PC-3 (cell line): ENCODE measurements around the gene MBOAT1.

Source experiments
- EZH2 ChIP-seq: fragments of 300-600 bp; sonication (generic); IDR thresholded peaks from one replicate; pipeline ENCODE4 v1.6.1; 2017; ENCODE audit warnings: antibody characterized with exemption, mild to moderate bottlenecking, low read length; ENCODE audit not compliant: unreplicated experiment
- EZH2phosphoT487 ChIP-seq: fragments of 300-600 bp; sonication (generic); IDR thresholded peaks from 2 replicates; pipeline ENCODE4 v1.6.1; 2018; ENCODE audit warnings: mild to moderate bottlenecking, antibody characterized with exemption, low read length, borderline replicate concordance
- TF ChIP-seq, protein P1 (sequence below): fragments of 300-600 bp; sonication (generic); conservative IDR thresholded peaks from 2 replicates; pipeline ENCODE4 v1.5.1; 2017; ENCODE audit warnings: antibody characterized with exemption, low read depth, mild to moderate bottlenecking, low read length

DNA sequence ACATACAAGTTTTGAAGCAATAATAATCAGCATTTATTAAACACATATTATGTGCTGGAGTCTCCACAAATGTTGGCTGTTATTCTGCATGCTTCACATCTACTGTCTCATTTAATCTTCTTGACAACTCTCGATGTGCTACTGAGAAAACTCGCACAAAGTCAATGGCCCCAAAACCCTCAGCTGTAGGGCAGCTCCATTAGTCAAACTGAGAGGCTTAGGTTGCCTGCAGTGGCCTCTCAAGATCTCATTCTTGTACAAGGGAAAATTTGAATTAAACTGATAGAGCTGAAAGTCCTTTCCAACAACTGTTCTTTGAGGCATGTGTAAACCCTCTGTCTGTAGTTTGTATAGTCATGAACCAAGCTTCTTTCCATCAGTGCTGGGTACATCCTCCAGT, 49.8 kb downstream of the MBOAT1 start:
- TF ChIP-seq, protein P1, sequence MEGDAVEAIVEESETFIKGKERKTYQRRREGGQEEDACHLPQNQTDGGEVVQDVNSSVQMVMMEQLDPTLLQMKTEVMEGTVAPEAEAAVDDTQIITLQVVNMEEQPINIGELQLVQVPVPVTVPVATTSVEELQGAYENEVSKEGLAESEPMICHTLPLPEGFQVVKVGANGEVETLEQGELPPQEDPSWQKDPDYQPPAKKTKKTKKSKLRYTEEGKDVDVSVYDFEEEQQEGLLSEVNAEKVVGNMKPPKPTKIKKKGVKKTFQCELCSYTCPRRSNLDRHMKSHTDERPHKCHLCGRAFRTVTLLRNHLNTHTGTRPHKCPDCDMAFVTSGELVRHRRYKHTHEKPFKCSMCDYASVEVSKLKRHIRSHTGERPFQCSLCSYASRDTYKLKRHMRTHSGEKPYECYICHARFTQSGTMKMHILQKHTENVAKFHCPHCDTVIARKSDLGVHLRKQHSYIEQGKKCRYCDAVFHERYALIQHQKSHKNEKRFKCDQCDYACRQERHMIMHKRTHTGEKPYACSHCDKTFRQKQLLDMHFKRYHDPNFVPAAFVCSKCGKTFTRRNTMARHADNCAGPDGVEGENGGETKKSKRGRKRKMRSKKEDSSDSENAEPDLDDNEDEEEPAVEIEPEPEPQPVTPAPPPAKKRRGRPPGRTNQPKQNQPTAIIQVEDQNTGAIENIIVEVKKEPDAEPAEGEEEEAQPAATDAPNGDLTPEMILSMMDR = no peak
- TF ChIP-seq EZH2 (no peak), EZH2phosphoT487 (no peak)
